GM23338 (cell line): ENCODE data around the gene CD72. TPM values are rescaled to one million over a fixed set of nuclear protein-coding genes. Genes with fewer than 3 reads are reported as not detected.

Experiments
- CREB1 ChIP-seq: fragments of 250-450 bp; sonication (Bioruptor Pico); IDR thresholded peaks from 2 replicates; pipeline ENCODE4 v1.5.0; 2020; ENCODE audit warnings: low read depth, mild to moderate bottlenecking, moderate library complexity
- CTCF ChIP-seq, 2 experiments: fragments of 200-600 bp in 1 of 2; sonication (generic) in 1 of 2; conservative IDR thresholded peaks; 2 replicates each; pipeline versions ENCODE4 v1.5.1 to v1.6.1; 2016 to 2017; ENCODE audit warnings: antibody characterized with exemption in 2 of 2, low read depth in 2 of 2, mild to moderate bottlenecking in 2 of 2, moderate library complexity in 1 of 2
- ETS1 ChIP-seq: IDR thresholded peaks from 2 replicates; pipeline ENCODE4 v1.6.1; 2016; ENCODE audit warnings: antibody characterized with exemption
- EZH2phosphoT487 ChIP-seq: fragments of 200-600 bp; sonication (generic); IDR thresholded peaks from one replicate; pipeline ENCODE4 v1.8.1; 2018; ENCODE audit warnings: antibody characterized with exemption; ENCODE audit not compliant: unreplicated experiment
- NANOG ChIP-seq: IDR thresholded peaks from 2 replicates; pipeline ENCODE4 v1.6.1; 2016; ENCODE audit warnings: antibody characterized with exemption, borderline replicate concordance
- ZNF462 ChIP-seq: fragments of 250-450 bp; sonication (Bioruptor Pico); IDR thresholded peaks from 2 replicates; pipeline ENCODE4 v1.5.0; 2020; ENCODE audit warnings: mild to moderate bottlenecking, moderate library complexity
- polyA plus RNA-seq: library from polyadenylated mRNA; unstranded; fragments of >200 nt; fragmentation: Nextera tagmentation; extraction: Ambion mirVana; gene quantifications from 2 replicates; pipeline ENCODE4 v1.2.1, GENCODE V29; 2016
- total RNA-seq: library from RNA; depleted of rRNA; stranded (reverse); fragments of >200 nt; shearing (Covaris generic); gene quantifications from 2 replicates; pipeline ENCODE4 v1.2.3, GENCODE V29; 2014

The CD72 gene
- total and polyA plus RNA-seq, 2 experiments from 2014 or later: 4.7 to 4.8 TPM

- TF ChIP-seq ZNF462 (CRISPR knock-in tag) (no peak), CTCF (conservative IDR thresholded peaks at IDR 0.05; ENCODE audit: low read depth in 2 of 2) (no peak), CREB1 (CRISPR knock-in tag) (no peak), NANOG (no peak), EZH2phosphoT487 (no peak), ETS1 (no peak)
Observed at GRCh38 chr9:35618854-35619799, 914 bp upstream of the CD72 start (continued).
